Right lobe of liver (tissue), 6 donors: Measurements from ENCODE around the gene MAP2K2. TPM values are rescaled to one million over a fixed set of nuclear protein-coding genes. Genes with fewer than 3 reads are reported as not detected.

Experiments used
- ATAC-seq, 4 donors: fragments of 200-7000 bp; cut with Tn5 transposase; one replicate each; pipeline ENCODE4 v1.9.1; 2020; ENCODE audit warnings: mild to moderate bottlenecking in 4 of 4, moderate library complexity in 4 of 4
- DNase-seq, 3 donors: peaks; one replicate each; pipeline ENCODE4 v3.0.0-alpha.2; 2020
- H3K27ac ChIP-seq, 3 donors: fragments of 200-600 bp; one replicate each; pipeline ENCODE4 v1.8.0; 2022
- H3K27me3 ChIP-seq, 2 donors: fragments of 200-600 bp; one replicate each; pipeline ENCODE4 v1.8.0; 2022
- H3K36me3 ChIP-seq, 4 donors: fragments of 200-600 bp; sonication (generic) in 1 of 4; one replicate each; pipeline versions ENCODE4 v1.5.1 to v1.8.0; 2017 to 2022; ENCODE audit warnings: control low read depth in 1 of 4
- H3K4me1 ChIP-seq, 4 donors: fragments of 200-600 bp; sonication (generic) in 1 of 4; one replicate each; pipeline versions ENCODE4 v1.5.1 to v1.8.0; 2017 to 2022; ENCODE audit warnings: control low read depth in 1 of 4
- H3K4me3 ChIP-seq, 3 donors: fragments of 200-600 bp; one replicate each; pipeline ENCODE4 v1.8.0; 2022
- H3K9me3 ChIP-seq, 4 donors: fragments of 200-600 bp; sonication (generic) in 1 of 4; one replicate each; pipeline versions ENCODE4 v1.5.1 to v1.8.0; 2017 to 2022; ENCODE audit warnings: control low read depth in 1 of 4
- CTCF ChIP-seq, 4 donors: fragments of 200-600 bp in 3 of 4; fragments of 450-650 bp in 1 of 4; IDR thresholded peaks; one replicate each; pipeline versions ENCODE4 v1.5.1 to v1.8.0; 2016 to 2022; ENCODE audit warnings: antibody characterized with exemption in 4 of 4, mild to moderate bottlenecking in 2 of 4
- POLR2A ChIP-seq: fragments of 450-650 bp; IDR thresholded peaks from one replicate; pipeline ENCODE4 v1.6.1; 2017; ENCODE audit warnings: antibody characterized with exemption, mild to moderate bottlenecking
- WGBS: methylation state at CpG from one replicate; pipeline ENCODE4 v1.1.6; 2018; ENCODE audit warnings: low coverage, low lambda C conversion rate; ENCODE audit not compliant: insufficient coverage; ENCODE audit errors: missing lambda C conversion rate; 5-methylcytosine and 5-hydroxymethylcytosine counted together
- intact Hi-C, 2 donors: fragments of 100-400 bp; cut with DNase I; formaldehyde crosslinking; loops; one replicate each; pipeline versions ENCODE4 v1.11.2 to v1.14.1; 2022
- small RNA-seq, 2 experiments: library from RNA; depleted of rRNA; stranded (forward); fragments of <200 nt; gene quantifications; one replicate each; pipeline ENCODE3, GENCODE V24; 2016
- total RNA-seq, 6 experiments: library from RNA; depleted of rRNA in 2 of 6; stranded (reverse); fragments of >200 nt in 2 of 6; fragmentation: NEBNext Ultra II Directional in 3 of 6; extraction: Animal tissue kit (Norgen Biotek cat#: 25700) in 3 of 6; gene quantifications; one replicate each; pipeline versions ENCODE4 v1.1.0 to v1.2.4, GENCODE V29; 2016 to 2023
- donor health status: DM: no; HTN: yes; CAD: no.
- donor health status: DM: no; HTN: no; CAD: no.
- donor health status: DM: no; HTN: no; CAD: no.
- donor health status: DM: no; HTN: yes; CAD: no.
- donor health status: DM: no; HTN: yes; CAD: no.

MAP2K2 gene
- total RNA-seq, 6 experiments from 2014 or later: 50.2 to 75.7 (median 59.8) TPM

GRCh38 chr19:4042731-4043082 lies 81.2 kb downstream of the MAP2K2 start:
- no peaks in the 10 kb centered on the region for H3K4me1 ChIP-seq
- H3K36me3 ChIP-seq: peaks cover 0 to 17% (median 1%) of the 10 kb centered on the region in 4 donors
- DNase-seq: peak in 1 of 3 donors; percentile 47
- no peaks in the 10 kb centered on the region for H3K9me3 ChIP-seq
- intact Hi-C loops: no loop called here
- TF ChIP-seq CTCF (IDR thresholded peaks at IDR 0.05) (no peak), POLR2A (no peak)
- no peak overlapping the region for H3K27ac ChIP-seq
- peak in 3 of 4 donors; percentile 11 to 42 (median 19) for ATAC-seq
- WGBS: no CpG with 5 or more reads among the region's 14 CpGs
- no peaks in the 10 kb centered on the region for H3K27me3 ChIP-seq
- no peak overlapping the region for H3K4me3 ChIP-seq

- intact Hi-C loops: no loop called here
- H3K27ac ChIP-seq: no peak overlapping the region
Observed at GRCh38 chr19:4042064-4042730, 81.7 kb downstream of the MAP2K2 start.

More at GRCh38 chr19:4042064-4042730, 81.7 kb downstream of the MAP2K2 start:
- WGBS: 50% methylated on average over 1 of the region's 14 CpGs
- H3K4me1 ChIP-seq: no peaks in the 10 kb centered on the region
- no peaks in the 10 kb centered on the region for H3K27me3 ChIP-seq
- ATAC-seq (peak in 3 of 4 donors; percentile 3 to 34 (median 25)), DNase-seq (peak in 1 of 3 donors; percentile 45)
- TF ChIP-seq CTCF (IDR thresholded peaks at IDR 0.05) (no peak), POLR2A (no peak)
- no peak overlapping the region for H3K4me3 ChIP-seq
- no peaks in the 10 kb centered on the region for H3K9me3 ChIP-seq
- peaks cover 0 to 17% (median 1%) of the 10 kb centered on the region in 4 donors for H3K36me3 ChIP-seq

Small RNA genes lying within 50 kb of the gene (small RNA-seq; reads per million reads assigned to genes)
- gene RF00017: 0 reads per million in 2 experiments

Other genes with a start within 250 kb of the MAP2K2 start
- not detected for gene ATCAY, start 243.4 kb downstream of the MAP2K2 start, total RNA-seq
- under 1 TPM in 1 of 6 experiments, not detected in 5; 0.17 TPM for gene NMRK2, start 191.1 kb downstream of the MAP2K2 start, total RNA-seq
- 10 to 100 TPM; 13.1 to 63.7 (median 24.9) TPM for gene DAPK3, start 153.0 kb downstream of the MAP2K2 start, total RNA-seq
- 1,000 to 10,000 TPM in 4 of 6 experiments, 100 to 1,000 TPM in 2; 933 to 1,231 (median 1,031) TPM for gene EEF2, start 138.7 kb downstream of the MAP2K2 start, total RNA-seq
- gene PIAS4, start 116.4 kb downstream of the MAP2K2 start, total RNA-seq: 10 to 100 TPM in 5 of 6 experiments, 1 to 10 TPM in 1; 9.9 to 20.0 (median 14.9) TPM
- gene ZBTB7A, start 57.2 kb downstream of the MAP2K2 start, total RNA-seq: 10 to 100 TPM; 19.0 to 38.5 (median 27.7) TPM
- 100 to 1,000 TPM in 4 of 6 experiments, 10 to 100 TPM in 2; 50.5 to 368 (median 199) TPM for gene CREB3L3, start 29.5 kb upstream of the MAP2K2 start, total RNA-seq
- 10 to 100 TPM in 3 of 6 experiments, 1 to 10 TPM in 3; 7.9 to 21.6 (median 10.0) TPM for gene SIRT6, start 58.4 kb upstream of the MAP2K2 start, total RNA-seq
- gene ANKRD24, start 58.6 kb upstream of the MAP2K2 start, total RNA-seq: 1 to 10 TPM; 1.2 to 4.8 (median 2.7) TPM
- gene EBI3, start 105.4 kb upstream of the MAP2K2 start, total RNA-seq: 1 to 10 TPM in 5 of 6 experiments, under 1 TPM in 1; 0.73 to 4.1 (median 2.0) TPM
- gene YJU2, start 123.0 kb upstream of the MAP2K2 start, total RNA-seq: 10 to 100 TPM in 1 of 6 experiments, 1 to 10 TPM in 5; 6.4 to 14.1 (median 8.9) TPM
- gene SHD, start 155.1 kb upstream of the MAP2K2 start, total RNA-seq: 1 to 10 TPM; 1.7 to 9.7 (median 6.4) TPM
- gene TMIGD2, start 178.3 kb upstream of the MAP2K2 start, total RNA-seq: under 1 TPM in 2 of 6 experiments, not detected in 4; 0.24 to 0.32 TPM
- 1 to 10 TPM in 1 of 6 experiments, under 1 TPM in 3, not detected in 2; 0.19 to 2.2 (median 0.52) TPM for gene FSD1, start 180.5 kb upstream of the MAP2K2 start, total RNA-seq
- gene STAP2, start 214.7 kb upstream of the MAP2K2 start, total RNA-seq: 10 to 100 TPM; 21.4 to 51.5 (median 43.0) TPM
- 10 to 100 TPM in 5 of 6 experiments, 1 to 10 TPM in 1; 6.4 to 21.7 (median 19.6) TPM for gene MPND, start 219.4 kb upstream of the MAP2K2 start, total RNA-seq